IMR-90 (cell line): ENCODE data around the gene PDCD1. TPM values are rescaled to one million over a fixed set of nuclear protein-coding genes. Genes with fewer than 3 reads are reported as not detected.

Experiments
- ATAC-seq: fragments of 200-7000 bp; cut with Tn5 transposase; 2 replicates; pipeline ENCODE4 v1.9.1; 2020; ENCODE audit warnings: low read depth, mild to moderate bottlenecking, moderate library complexity
- BruUV-seq: library from RNA; stranded (reverse); fragments of 400-500 nt; replicated peaks from 2 replicates; lab custom pipeline; 2021; lab: Mats Ljungman, UMichigan
- CTCF ChIA-PET: fragments of 300-600 bp; formaldehyde crosslinking; extraction: SDS; loops from one replicate; lab custom pipeline; 2021; ENCODE audit warnings: antibody characterized with exemption; lab: Yijun Ruan, JAX
- POLR2A ChIA-PET: fragments of 300-600 bp; sonication (Branson Sonifier 250); formaldehyde crosslinking; loops from one replicate; lab custom pipeline; 2022; ENCODE audit warnings: antibody characterized with exemption; ENCODE audit not compliant: unreplicated experiment; lab: Charles Lee
- DNase-seq: peaks from one replicate; pipeline ENCODE4 v3.0.0; 2013
- H2AFZ ChIP-seq: replicated peaks from 2 replicates; pipeline ENCODE3; 2013; ENCODE audit warnings: low read length, mild to moderate bottlenecking; ENCODE audit not compliant: poor library complexity
- H2AK5ac ChIP-seq: 2 replicates; pipeline ENCODE4 v1.6.1; 2013; ENCODE audit warnings: low read depth, low read length, inconsistent platforms
- H2AK9ac ChIP-seq: replicated peaks from 2 replicates; pipeline ENCODE3; 2013; ENCODE audit warnings: mild to moderate bottlenecking, low read depth, low read length, moderate library complexity; ENCODE audit not compliant: poor library complexity
- H2BK120ac ChIP-seq: 2 replicates; pipeline ENCODE4 v1.6.1; 2013; ENCODE audit warnings: low read depth, low read length, inconsistent platforms
- H2BK15ac ChIP-seq: 3 replicates; pipeline ENCODE4 v1.6.1; 2013; ENCODE audit warnings: low read depth, low read length, inconsistent platforms
- H2BK20ac ChIP-seq: 2 replicates; pipeline ENCODE4 v1.6.1; 2013; ENCODE audit warnings: low read depth, mild to moderate bottlenecking, inconsistent platforms, low read length, moderate library complexity
- H2BK5ac ChIP-seq: 2 replicates; pipeline ENCODE4 v1.6.1; 2013; ENCODE audit warnings: mild to moderate bottlenecking, low read depth, low read length, inconsistent platforms; ENCODE audit not compliant: poor library complexity, severe bottlenecking
- H3K14ac ChIP-seq: replicated peaks from 2 replicates; pipeline ENCODE4 v1.6.1; 2013; ENCODE audit warnings: low read depth, low read length, inconsistent platforms
- H3K18ac ChIP-seq: 2 replicates; pipeline ENCODE4 v1.6.1; 2013; ENCODE audit warnings: low read depth, low read length, control low read depth
- H3K23ac ChIP-seq: 2 replicates; pipeline ENCODE4 v1.6.1; 2013; ENCODE audit warnings: low read depth, low read length, inconsistent platforms
- H3K27ac ChIP-seq: 2 replicates; pipeline ENCODE4 v1.5.1; 2013; ENCODE audit warnings: mild to moderate bottlenecking, control low read depth, low read length; ENCODE audit not compliant: insufficient read depth
- H3K27me3 ChIP-seq: 2 replicates; pipeline ENCODE4 v1.6.1; 2013; ENCODE audit warnings: low read length; ENCODE audit not compliant: control insufficient read depth, insufficient read depth
- H3K36me3 ChIP-seq: 2 replicates; pipeline ENCODE4 v1.6.1; 2013; ENCODE audit warnings: low read length, mixed read lengths; ENCODE audit not compliant: control insufficient read depth, insufficient read depth
- H3K4ac ChIP-seq: 2 replicates; pipeline ENCODE4 v1.6.1; 2013; ENCODE audit warnings: low read depth, low read length, inconsistent platforms
- H3K4me1 ChIP-seq: 2 replicates; pipeline ENCODE4 v1.6.1; 2013; ENCODE audit warnings: low read length, mixed read lengths; ENCODE audit not compliant: control insufficient read depth, insufficient read depth
- H3K4me2 ChIP-seq: 2 replicates; pipeline ENCODE4 v1.6.1; 2013; ENCODE audit warnings: low read depth, mild to moderate bottlenecking, control low read depth, low read length, moderate library complexity
- H3K4me3 ChIP-seq: 2 replicates; pipeline ENCODE4 v1.5.1; 2013; ENCODE audit warnings: low read depth, mild to moderate bottlenecking, control low read depth, low read length, moderate library complexity; ENCODE audit not compliant: insufficient read depth
- H3K56ac ChIP-seq: 2 replicates; pipeline ENCODE4 v1.6.1; 2013; ENCODE audit warnings: low read length, inconsistent platforms; ENCODE audit not compliant: insufficient read depth; ENCODE audit errors: extremely low read depth
- H3K79me1 ChIP-seq, 2 experiments: 2 replicates each; pipeline ENCODE4 v1.6.1; 2013; ENCODE audit warnings: low read length in 2 of 2, inconsistent platforms in 1 of 2, low read depth in 1 of 2
- H3K9ac ChIP-seq: 2 replicates; pipeline ENCODE4 v1.6.1; 2013; ENCODE audit warnings: low read depth, low read length, control low read depth
- H3K9me1 ChIP-seq: 2 replicates; pipeline ENCODE4 v1.6.1; 2013; ENCODE audit warnings: low read length, inconsistent platforms; ENCODE audit not compliant: insufficient read depth
- H3K9me3 ChIP-seq: 2 replicates; pipeline ENCODE4 v1.6.1; 2013; ENCODE audit warnings: low read length; ENCODE audit not compliant: control insufficient read depth, insufficient read depth
- H4K20me1 ChIP-seq: 2 replicates; pipeline ENCODE4 v1.6.1; 2013; ENCODE audit warnings: low read length, inconsistent platforms; ENCODE audit not compliant: insufficient read depth
- H4K5ac ChIP-seq: 2 replicates; pipeline ENCODE4 v1.6.1; 2013; ENCODE audit warnings: mild to moderate bottlenecking, low read depth, low read length, control low read depth
- H4K8ac ChIP-seq, 2 experiments: 2 replicates each; pipeline ENCODE4 v1.6.1; 2013; ENCODE audit warnings: low read depth in 2 of 2, low read length in 2 of 2, control low read depth in 1 of 2, inconsistent platforms in 1 of 2
- H4K91ac ChIP-seq: 2 replicates; pipeline ENCODE4 v1.6.1; 2013; ENCODE audit warnings: low read depth, low read length, inconsistent platforms; ENCODE audit not compliant: insufficient read depth
- BHLHE40 ChIP-seq: fragments of 150-350 bp; IDR thresholded peaks from 2 replicates; pipeline ENCODE4 v1.6.1; 2016; ENCODE audit warnings: mild to moderate bottlenecking, low read depth, low read length
- CEBPB ChIP-seq: IDR thresholded peaks from 2 replicates; pipeline ENCODE4 v1.6.1; 2012; ENCODE audit warnings: low read depth, low read length, improper control_type of control experiment
- CHD1 ChIP-seq: IDR thresholded peaks from 2 replicates; pipeline ENCODE4 v1.6.1; 2012; ENCODE audit warnings: low read depth, low read length, improper control_type of control experiment
- FOS ChIP-seq: fragments of 150-350 bp; IDR thresholded peaks from 2 replicates; pipeline ENCODE4 v1.6.1; 2016; ENCODE audit warnings: low read depth, low read length
- MAFK ChIP-seq: IDR thresholded peaks from 2 replicates; pipeline ENCODE4 v1.6.1; 2012; ENCODE audit warnings: low read depth, low read length, improper control_type of control experiment
- MAZ ChIP-seq: IDR thresholded peaks from 2 replicates; pipeline ENCODE4 v1.6.1; 2012; ENCODE audit warnings: low read depth, mild to moderate bottlenecking, low read length, improper control_type of control experiment, moderate library complexity, borderline replicate concordance
- MXI1 ChIP-seq: IDR thresholded peaks from 2 replicates; pipeline ENCODE4 v1.6.1; 2012; ENCODE audit warnings: low read depth, mild to moderate bottlenecking, low read length, moderate library complexity, borderline replicate concordance
- NFE2L2 ChIP-seq: fragments of 150-350 bp; IDR thresholded peaks from 2 replicates; pipeline ENCODE4 v1.6.1; 2016; ENCODE audit warnings: low read depth, mild to moderate bottlenecking, low read length
- POLR2A ChIP-seq: IDR thresholded peaks from 2 replicates; pipeline ENCODE4 v1.6.1; 2012; ENCODE audit warnings: mild to moderate bottlenecking, low read depth, low read length
- RAD21 ChIP-seq: IDR thresholded peaks from 2 replicates; pipeline ENCODE4 v1.6.1; 2012; ENCODE audit warnings: low read length, improper control_type of control experiment
- RCOR1 ChIP-seq: IDR thresholded peaks from 2 replicates; pipeline ENCODE4 v1.6.1; 2012; ENCODE audit warnings: mild to moderate bottlenecking, low read length, improper control_type of control experiment; ENCODE audit not compliant: insufficient replicate concordance
- RFX5 ChIP-seq: IDR thresholded peaks from 2 replicates; pipeline ENCODE4 v1.8.0; 2012; ENCODE audit warnings: low read depth, mild to moderate bottlenecking, low read length, moderate library complexity
- SMC3 ChIP-seq: fragments of 150-350 bp; IDR thresholded peaks from 2 replicates; pipeline ENCODE4 v1.6.1; 2016; ENCODE audit warnings: low read depth, mild to moderate bottlenecking, antibody characterized with exemption, low read length, moderate library complexity
- WGBS, 2 experiments: methylation state at CpG; one replicate each; pipeline versions ENCODE4 v1.1.5 to v1.1.7; 2013; ENCODE audit warnings: missing lambda C conversion rate in 2 of 2; ENCODE audit not compliant: insufficient read length in 1 of 2; ENCODE audit errors: extremely low coverage in 2 of 2; 5-methylcytosine and 5-hydroxymethylcytosine counted together
- dilution Hi-C: fragments of 300-500 bp; cut with HindIII; formaldehyde crosslinking; loops from one replicate; pipeline ENCODE4 v1.14.3; 2018; ENCODE audit warnings: low sequenced_read_pairs; ENCODE audit not compliant: unreplicated experiment
- in situ Hi-C: fragments of 300-500 bp; cut with MboI; formaldehyde crosslinking; loops from 3 replicates; pipeline ENCODE4 v1.14.3; 2019; ENCODE audit warnings: low sequenced_read_pairs, inconsistent platforms, mixed read lengths
- intact Hi-C: fragments of 100-400 bp; cut with micrococcal nuclease; formaldehyde crosslinking; loops from 2 replicates; pipeline ENCODE4 v1.10.0; 2022
- polyA plus RNA-seq, 3 experiments: library from polyadenylated mRNA; depleted of rRNA; stranded (reverse); fragments of >200 nt; gene quantifications; 2 replicates each; pipeline ENCODE4 v1.2.3, GENCODE V29; 2012; ENCODE audit warnings: low replicate concordance in 1 of 3
- total RNA-seq: library from RNA; depleted of rRNA; stranded (reverse); fragments of >200 nt; gene quantifications from 2 replicates; pipeline ENCODE4 v1.2.3, GENCODE V29; 2012
- TF ChIP-seq, protein P1 (sequence below): conservative IDR thresholded peaks from 2 replicates; pipeline ENCODE4 v1.5.1; 2012; ENCODE audit warnings: mild to moderate bottlenecking, low read depth, low read length, improper control_type of control experiment
- TF ChIP-seq, protein P2 (sequence below): fragments of 150-350 bp; IDR thresholded peaks from 2 replicates; pipeline ENCODE4 v1.6.1; 2016; ENCODE audit warnings: low read depth, mild to moderate bottlenecking, low read length, moderate library complexity, borderline replicate concordance
- TF ChIP-seq, protein P3 (sequence below): fragments of 150-350 bp; IDR thresholded peaks from 2 replicates; pipeline ENCODE4 v1.6.1; 2017; ENCODE audit warnings: mild to moderate bottlenecking, antibody characterized with exemption, low read length, low read depth

The PDCD1 gene
- total and polyA plus RNA-seq, 2 of the 4 experiments (the other 2 are of a cell fraction), result not detected

DNA sequence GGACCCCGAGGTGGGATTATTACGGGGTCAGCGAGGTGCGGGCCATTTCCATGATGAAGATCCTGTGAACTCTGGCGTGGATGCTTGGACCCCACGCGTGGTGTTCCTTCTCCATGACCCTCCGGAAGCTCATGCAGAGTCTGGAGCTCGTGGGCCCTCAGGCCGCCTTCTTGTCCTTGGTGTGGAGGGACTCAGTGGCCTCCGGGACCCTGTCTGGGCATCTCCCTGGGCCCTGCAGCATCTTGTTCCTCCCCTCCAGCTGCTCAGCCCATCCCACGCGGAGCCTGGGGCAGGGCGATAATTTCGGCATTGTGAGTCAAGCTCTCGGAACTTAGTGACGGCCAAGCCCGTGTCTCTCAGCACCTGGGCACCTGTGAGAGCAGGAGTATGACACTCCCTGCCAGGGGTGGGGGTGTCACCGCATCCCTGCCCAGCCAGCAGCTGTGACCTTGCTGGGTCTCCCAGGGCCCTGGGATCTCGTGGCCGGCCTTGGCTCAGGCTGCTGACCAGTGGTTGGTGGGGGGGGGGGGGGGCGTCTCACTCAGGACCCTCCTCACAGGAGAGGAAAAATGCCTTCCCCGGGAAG, 35.5 kb upstream of the PDCD1 start:
- H3K27me3 ChIP-seq, result no peaks in the 10 kb centered on the region
- in situ Hi-C loops (no loop called here), intact Hi-C loops (no loop called here), dilution Hi-C loops (no loop called here)
- DNase-seq, result no peak
- no peak overlapping the region for H3K27ac ChIP-seq
- ATAC-seq, result no peak
- no peak overlapping the region for H3K56ac ChIP-seq
- no peaks in the 10 kb centered on the region for H3K4me1 ChIP-seq
- no peak overlapping the region for H3K4me2 ChIP-seq
- ChIA-PET POLR2A (no interaction called here), CTCF (no interaction called here)
- no peak overlapping the region for H3K4ac ChIP-seq
- H4K8ac ChIP-seq, result no peak overlapping the region
- no peak overlapping the region for H3K9ac ChIP-seq
- H2AK5ac ChIP-seq, result no peak overlapping the region
- H3K4me3 ChIP-seq, result no peak overlapping the region
- no peak overlapping the region for H3K18ac ChIP-seq
- H2BK15ac ChIP-seq, result no peak overlapping the region
- H3K9me3 ChIP-seq, result no peaks in the 10 kb centered on the region
- H4K20me1 ChIP-seq, result no peaks in the 10 kb centered on the region
- H4K5ac ChIP-seq, result no peak overlapping the region
- BruUV-seq, result no TSS peak
- no peak overlapping the region for H3K23ac ChIP-seq
- H2BK5ac ChIP-seq, result no peak overlapping the region
- no peaks in the 10 kb centered on the region for H3K36me3 ChIP-seq
- no peak overlapping the region for H2AFZ ChIP-seq
- no peak overlapping the region for H2BK20ac ChIP-seq
- H3K14ac ChIP-seq, result no peak overlapping the region
- no peak overlapping the region for H4K91ac ChIP-seq
- no peaks in the 10 kb centered on the region for H3K9me1 ChIP-seq
- H3K79me1 ChIP-seq, result no peaks in the 10 kb centered on the region
- H2BK120ac ChIP-seq, result no peak overlapping the region
- 74% methylated on average over 6 of the region's 23 CpGs; no CpG with 5 or more reads in 1 of the 2 experiments for WGBS, 2 experiments
- H2AK9ac ChIP-seq, result no peak overlapping the region
- TF ChIP-seq, protein P1, sequence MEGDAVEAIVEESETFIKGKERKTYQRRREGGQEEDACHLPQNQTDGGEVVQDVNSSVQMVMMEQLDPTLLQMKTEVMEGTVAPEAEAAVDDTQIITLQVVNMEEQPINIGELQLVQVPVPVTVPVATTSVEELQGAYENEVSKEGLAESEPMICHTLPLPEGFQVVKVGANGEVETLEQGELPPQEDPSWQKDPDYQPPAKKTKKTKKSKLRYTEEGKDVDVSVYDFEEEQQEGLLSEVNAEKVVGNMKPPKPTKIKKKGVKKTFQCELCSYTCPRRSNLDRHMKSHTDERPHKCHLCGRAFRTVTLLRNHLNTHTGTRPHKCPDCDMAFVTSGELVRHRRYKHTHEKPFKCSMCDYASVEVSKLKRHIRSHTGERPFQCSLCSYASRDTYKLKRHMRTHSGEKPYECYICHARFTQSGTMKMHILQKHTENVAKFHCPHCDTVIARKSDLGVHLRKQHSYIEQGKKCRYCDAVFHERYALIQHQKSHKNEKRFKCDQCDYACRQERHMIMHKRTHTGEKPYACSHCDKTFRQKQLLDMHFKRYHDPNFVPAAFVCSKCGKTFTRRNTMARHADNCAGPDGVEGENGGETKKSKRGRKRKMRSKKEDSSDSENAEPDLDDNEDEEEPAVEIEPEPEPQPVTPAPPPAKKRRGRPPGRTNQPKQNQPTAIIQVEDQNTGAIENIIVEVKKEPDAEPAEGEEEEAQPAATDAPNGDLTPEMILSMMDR, result no peak
- no peak for TF ChIP-seq CHD1
- no peak for TF ChIP-seq MAZ
- TF ChIP-seq FOS, result no peak
- no peak for TF ChIP-seq CEBPB
- no peak for TF ChIP-seq MAFK
- TF ChIP-seq RCOR1, result no peak
- no peak for TF ChIP-seq SMC3
- TF ChIP-seq MXI1, result no peak
- TF ChIP-seq NFE2L2, result no peak
- no peak for TF ChIP-seq BHLHE40
- TF ChIP-seq RAD21, result no peak
- TF ChIP-seq, protein P2, sequence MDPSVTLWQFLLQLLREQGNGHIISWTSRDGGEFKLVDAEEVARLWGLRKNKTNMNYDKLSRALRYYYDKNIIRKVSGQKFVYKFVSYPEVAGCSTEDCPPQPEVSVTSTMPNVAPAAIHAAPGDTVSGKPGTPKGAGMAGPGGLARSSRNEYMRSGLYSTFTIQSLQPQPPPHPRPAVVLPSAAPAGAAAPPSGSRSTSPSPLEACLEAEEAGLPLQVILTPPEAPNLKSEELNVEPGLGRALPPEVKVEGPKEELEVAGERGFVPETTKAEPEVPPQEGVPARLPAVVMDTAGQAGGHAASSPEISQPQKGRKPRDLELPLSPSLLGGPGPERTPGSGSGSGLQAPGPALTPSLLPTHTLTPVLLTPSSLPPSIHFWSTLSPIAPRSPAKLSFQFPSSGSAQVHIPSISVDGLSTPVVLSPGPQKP, result no peak
- no peak for TF ChIP-seq RFX5
- TF ChIP-seq, protein P3, sequence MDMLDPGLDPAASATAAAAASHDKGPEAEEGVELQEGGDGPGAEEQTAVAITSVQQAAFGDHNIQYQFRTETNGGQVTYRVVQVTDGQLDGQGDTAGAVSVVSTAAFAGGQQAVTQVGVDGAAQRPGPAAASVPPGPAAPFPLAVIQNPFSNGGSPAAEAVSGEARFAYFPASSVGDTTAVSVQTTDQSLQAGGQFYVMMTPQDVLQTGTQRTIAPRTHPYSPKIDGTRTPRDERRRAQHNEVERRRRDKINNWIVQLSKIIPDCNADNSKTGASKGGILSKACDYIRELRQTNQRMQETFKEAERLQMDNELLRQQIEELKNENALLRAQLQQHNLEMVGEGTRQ, result no peak
- TF ChIP-seq POLR2A, result no peak
